ENCODE measurements around the gene CIDEB.

DNA sequence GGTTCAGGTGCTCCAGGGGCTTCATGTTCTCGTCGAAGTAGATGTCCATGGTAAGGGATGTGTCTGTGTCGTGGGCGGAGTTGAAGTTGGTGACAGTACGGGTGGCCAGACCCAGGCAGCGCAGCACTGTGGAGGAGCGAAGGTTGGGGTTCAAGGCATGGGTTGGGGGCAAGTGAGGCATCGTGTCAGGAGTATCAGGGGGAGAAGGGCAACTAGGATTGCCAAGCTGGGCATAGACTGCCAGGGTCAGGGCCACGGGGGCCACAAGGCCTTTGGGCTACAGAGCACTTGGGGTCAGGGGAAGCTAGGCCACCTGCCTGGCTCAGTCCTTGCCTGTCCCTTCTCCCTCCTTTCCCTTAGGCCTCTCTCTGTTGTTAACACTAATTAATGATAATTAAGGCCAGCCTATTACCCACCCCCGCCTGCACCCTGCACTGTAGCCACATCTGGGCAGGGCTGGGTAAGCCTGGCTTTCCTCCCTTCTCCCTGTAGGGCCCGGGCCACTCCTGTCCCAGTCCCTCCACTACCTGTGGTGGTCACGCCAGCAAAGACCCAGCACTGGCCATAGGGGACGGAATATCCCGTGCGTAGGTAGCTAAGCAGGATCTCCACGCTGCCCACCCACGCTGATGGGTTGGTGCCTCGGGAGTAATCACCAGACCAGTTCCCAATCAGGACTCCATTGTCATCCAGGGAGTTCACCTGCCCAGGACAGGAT, 49.1 kb downstream of the CIDEB start:
- TF ChIP-seq, protein P1, sequence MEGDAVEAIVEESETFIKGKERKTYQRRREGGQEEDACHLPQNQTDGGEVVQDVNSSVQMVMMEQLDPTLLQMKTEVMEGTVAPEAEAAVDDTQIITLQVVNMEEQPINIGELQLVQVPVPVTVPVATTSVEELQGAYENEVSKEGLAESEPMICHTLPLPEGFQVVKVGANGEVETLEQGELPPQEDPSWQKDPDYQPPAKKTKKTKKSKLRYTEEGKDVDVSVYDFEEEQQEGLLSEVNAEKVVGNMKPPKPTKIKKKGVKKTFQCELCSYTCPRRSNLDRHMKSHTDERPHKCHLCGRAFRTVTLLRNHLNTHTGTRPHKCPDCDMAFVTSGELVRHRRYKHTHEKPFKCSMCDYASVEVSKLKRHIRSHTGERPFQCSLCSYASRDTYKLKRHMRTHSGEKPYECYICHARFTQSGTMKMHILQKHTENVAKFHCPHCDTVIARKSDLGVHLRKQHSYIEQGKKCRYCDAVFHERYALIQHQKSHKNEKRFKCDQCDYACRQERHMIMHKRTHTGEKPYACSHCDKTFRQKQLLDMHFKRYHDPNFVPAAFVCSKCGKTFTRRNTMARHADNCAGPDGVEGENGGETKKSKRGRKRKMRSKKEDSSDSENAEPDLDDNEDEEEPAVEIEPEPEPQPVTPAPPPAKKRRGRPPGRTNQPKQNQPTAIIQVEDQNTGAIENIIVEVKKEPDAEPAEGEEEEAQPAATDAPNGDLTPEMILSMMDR (IDR thresholded peaks at IDR 0.05): no peak
- TF ChIP-seq POLR2A (IDR thresholded peaks at IDR 0.05): no peak

Data from adrenal gland (tissue), 5 donors.